LHCN-M2 (cell line): ENCODE measurements around the gene RPS15. TPM values are rescaled to one million over a fixed set of nuclear protein-coding genes. Genes with fewer than 3 reads are reported as not detected.

Experiments
- DNase-seq: peaks from one replicate; pipeline ENCODE4 v3.0.0-alpha.2; 2012; ENCODE audit warnings: low read depth
- total RNA-seq: library from RNA; depleted of rRNA; stranded (reverse); fragments of >200 nt; gene quantifications from 2 replicates; pipeline ENCODE4 v1.2.3, GENCODE V29; 2014

RPS15 gene
- total RNA-seq, 1 experiment from 2014 or later: 2,358 TPM

GRCh38 chr19:1433119-1434039 is 4.8 kb upstream of the RPS15 start:
- no peak for DNase-seq

DNA sequence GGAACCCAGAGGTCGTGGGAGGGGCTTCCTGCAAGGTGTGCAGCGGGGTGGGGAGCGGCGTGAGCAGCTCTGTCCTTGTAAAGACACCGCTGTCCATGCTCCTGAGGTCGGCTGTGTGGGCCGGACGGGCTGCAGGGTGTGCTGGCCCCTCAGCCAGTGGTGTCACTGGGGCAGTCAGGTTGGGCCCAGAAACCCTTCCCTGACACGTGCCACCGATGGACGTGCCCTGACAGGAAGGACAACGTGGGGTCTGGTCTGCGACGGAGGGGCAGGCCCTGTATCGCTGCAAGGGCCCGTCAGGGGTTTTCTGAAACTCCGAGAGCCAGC is 4.2 kb upstream of the RPS15 start:
- no peak for DNase-seq

DNA sequence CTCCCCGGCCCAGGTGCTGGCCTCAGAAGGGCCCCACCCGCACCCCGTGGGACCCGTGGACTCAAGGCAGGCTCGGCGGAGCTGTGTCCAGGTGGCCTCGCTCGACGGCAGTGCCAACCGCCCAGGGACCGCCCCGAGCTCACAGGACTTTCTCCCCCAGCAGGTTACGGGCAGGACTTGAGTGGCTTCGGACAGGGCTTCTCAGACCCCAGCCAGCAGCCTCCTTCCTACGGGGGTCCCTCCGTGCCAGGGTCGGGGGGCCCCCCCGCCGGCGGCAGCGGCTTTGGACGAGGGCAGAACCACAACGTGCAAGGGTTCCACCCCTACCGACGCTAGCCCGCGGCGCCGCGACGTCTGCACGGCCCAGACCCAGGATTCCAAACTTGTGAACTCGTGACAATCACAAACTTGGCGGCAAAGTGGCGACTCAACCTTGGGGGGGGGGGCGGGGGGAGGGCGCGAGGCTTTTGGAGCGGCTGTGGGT is 3.6 kb upstream of the RPS15 start:
- DNase-seq: no peak

GRCh38 chr19:1435378-1435989 is 2.7 kb upstream of the RPS15 start:
- DNase-seq: no peak

DNA sequence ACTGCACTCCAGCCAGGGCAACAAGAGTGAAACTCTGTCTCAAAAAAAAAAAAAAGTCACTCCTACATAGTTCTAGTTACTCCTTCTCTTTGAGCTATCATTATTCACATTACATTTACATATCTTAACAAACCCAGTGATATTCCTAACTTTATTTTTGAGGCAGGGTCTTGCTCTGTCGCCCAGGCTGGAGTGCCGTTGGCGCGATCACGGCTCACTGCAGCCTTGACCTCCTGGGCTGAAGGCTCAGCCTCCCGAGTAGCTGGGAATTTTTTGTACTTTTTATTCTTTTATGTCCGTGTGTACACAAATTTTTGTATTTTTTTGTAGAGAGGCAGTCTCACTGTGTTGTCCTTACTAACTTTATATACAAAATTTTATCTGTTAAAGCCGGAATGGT is 587 bp upstream of the RPS15 start:
- no peak for DNase-seq

DNA sequence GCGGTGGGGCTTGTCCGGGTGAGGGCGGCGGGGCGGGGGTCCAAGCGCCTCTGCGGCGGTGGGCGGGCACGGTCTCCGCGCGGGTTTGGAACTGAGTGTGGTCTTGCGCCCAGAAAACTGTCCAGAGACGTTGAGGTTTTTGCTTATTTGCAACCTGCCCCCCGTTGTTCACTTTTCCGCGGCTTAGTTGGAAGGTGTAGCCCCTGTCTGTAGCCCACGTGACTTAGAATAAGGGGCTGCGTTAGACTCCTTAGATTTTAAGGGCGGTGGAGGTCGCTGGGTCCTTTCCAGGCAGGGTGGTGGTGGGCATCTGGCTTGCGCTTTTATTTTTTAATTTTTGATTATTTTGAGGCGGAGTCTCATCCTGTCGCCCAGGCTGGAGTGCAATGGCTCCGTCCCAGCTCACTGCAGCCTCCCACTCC is 748 bp downstream of the RPS15 start:
- no peak for DNase-seq

DNA sequence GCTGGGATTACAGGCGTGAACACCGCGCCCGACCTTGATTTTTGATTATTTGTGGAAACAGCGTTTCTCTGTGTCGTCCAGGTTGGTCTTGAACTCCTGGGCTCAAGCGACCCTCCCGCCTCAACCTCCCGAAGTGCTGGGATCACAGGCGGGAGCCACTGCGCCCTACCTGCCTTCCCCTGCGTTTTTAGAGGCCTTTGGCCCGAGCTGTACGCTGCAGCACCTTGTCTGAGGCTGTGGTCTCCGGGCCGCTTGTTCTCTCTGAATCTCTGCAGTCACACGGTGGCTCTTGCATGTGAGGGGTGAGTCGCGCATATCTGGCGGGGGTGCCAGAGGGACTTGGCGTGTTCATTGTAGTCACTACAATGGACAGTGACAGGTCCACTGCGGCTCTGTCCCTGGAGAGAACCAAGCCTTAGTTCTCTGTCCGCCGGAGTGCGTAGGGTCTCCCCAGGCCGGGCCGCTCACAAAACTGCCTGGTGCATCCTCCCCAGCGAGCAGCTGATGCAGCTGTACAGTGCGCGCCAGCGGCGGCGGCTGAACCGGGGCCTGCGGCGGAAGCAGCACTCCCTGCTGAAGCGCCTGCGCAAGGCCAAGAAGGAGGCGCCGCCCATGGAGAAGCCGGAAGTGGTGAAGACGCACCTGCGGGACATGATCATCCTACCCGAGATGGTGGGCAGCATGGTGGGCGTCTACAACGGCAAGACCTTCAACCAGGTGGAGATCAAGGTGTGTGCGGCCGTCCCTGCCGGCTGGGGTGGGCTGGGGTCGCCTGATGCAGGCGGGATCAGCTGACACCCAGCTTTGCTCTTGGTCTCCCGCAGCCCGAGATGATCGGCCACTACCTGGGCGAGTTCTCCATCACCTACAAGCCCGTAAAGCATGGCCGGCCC is 1.6 kb downstream of the RPS15 start:
- peak; percentile 50 for DNase-seq

DNA sequence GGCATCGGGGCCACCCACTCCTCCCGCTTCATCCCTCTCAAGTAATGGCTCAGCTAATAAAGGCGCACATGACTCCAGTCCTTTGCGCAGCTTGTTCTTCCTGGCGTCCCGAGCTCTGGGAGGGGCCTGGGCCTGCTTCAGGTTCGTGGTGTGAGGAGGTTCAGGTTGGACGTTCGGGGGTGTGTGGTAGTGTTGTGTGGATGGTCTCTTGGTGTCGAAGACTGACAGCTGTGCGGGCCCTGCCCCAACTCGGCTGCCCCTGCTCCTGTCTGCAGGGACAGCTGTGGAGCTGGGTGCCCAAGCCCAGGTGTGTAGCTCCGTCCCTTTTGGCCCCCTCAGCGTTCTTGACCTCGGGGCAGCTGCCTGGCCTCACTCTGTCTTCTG is 2.2 kb downstream of the RPS15 start:
- no peak for DNase-seq

DNA sequence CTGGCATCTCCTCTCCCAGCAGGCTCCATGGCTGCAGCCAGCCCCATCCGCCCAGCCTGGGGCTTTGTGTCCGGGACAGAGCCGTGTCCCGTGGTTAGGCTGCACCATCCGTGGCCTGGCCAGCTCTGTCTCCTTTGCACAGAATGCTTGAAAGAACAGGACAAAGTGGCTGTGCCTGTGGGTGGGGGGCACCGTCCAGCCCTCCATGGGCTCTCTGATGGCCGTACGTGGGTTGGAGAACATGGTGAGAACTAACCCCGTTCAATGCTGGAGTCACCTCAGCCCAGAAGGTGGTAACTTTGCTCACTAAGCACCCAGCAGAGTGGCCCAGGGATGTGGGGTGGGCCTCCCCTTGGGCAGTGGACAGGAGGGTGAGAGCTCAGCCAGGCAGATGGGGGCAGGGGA is 2.8 kb downstream of the RPS15 start:
- no peak for DNase-seq

DNA sequence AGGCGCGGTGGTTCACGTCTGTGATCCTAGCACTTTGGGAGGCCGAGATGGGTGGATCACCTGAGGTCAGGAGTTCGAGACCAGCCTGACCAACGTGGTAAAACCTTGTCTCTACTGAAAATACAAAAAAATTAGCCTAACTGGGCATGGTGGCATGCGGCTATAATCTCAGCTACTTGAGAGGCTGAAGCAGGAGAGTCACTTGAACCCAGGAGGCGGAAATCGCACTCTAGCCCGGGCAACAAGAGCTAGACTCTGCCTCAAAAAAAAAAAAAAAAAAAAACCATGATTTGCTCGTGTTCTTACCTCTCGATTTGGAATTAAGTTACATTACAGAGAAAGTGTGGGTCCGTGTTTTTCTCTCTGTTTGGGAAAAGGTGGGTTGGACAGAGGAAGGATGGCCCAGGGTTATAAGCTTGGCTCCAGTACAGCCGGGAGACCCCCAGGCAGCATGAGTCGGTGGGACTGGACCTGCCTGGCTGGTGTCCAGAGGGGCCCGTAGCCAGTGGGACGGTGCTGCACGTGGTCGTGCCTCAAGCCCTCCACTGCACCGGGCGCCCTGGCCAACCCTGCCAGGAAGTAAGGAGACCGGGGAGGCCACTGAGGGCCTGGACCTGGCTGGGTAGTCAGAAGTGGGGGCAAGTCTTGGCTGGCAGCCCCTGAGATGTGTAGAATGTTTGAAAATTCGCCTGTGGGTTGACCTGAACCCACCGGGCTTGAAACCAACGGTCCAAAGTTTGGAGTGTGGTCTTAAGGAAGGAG is 3.7 kb downstream of the RPS15 start:
- DNase-seq: no peak

- peak; percentile 47 for DNase-seq
Observed at GRCh38 chr19:1445185-1445931, 7.2 kb downstream of the RPS15 start.

- DNase-seq: no peak
Observed at GRCh38 chr19:1445932-1446712, 7.9 kb downstream of the RPS15 start.

DNA sequence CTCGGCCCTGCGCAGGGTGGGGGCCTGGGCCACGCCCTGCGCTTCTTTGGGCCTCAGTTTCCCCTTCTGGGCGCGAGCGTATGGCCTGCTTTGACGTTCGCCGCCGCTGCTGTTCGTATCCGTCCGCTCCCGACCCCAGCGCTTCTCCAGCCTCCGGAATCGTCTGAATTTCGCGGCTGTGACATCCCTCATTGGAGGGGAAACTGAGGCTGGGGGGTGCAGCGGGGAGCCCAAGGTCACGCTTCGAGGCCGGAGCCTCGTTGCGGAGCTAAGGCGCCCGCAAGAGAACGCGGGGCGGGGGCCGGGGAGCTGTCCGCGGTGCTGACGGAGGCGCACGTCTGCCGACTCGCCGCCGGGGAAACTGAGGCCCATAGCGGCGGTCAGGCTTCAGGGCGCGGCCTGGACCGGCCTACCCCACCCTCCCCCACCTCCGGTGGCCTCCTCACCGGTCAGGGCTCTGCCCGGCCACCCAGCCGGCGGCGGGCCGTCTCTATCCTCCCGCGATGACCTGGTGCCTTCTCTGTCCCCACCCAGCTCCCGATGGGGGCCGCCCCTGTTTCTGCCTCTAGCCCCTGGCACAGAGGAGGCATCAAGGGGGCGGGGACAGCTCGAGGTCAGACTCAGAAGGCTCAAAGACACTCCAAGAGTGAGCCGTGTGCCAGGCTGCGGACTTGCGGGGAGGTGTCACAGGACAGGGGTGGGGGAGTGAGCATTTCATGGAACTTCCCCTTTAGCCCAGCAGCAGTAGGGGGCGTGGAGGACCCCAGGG is 8.7 kb downstream of the RPS15 start:
- DNase-seq: no peak

GRCh38 chr19:1447504-1447903 is 9.3 kb downstream of the RPS15 start:
- no peak for DNase-seq

DNA sequence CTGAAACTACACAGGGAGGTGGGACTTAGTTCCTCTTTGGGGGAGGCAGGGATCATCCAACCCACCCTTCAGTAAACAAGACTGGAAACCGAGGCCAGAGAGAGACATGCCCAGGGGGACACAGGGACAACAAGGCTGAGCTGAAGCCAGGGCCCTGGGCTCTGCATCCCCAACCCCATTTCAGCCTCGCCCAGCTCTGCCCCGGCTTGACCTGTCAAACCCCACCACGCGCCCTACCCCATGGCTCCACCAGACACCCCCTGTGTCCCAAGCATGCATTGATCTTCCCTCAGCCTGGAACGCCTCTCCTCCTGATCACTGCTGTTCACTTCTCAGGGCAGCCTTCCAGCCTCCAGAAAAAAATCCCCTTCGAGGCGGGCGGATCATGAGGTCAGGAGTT is 9.7 kb downstream of the RPS15 start:
- DNase-seq: no peak

DNA sequence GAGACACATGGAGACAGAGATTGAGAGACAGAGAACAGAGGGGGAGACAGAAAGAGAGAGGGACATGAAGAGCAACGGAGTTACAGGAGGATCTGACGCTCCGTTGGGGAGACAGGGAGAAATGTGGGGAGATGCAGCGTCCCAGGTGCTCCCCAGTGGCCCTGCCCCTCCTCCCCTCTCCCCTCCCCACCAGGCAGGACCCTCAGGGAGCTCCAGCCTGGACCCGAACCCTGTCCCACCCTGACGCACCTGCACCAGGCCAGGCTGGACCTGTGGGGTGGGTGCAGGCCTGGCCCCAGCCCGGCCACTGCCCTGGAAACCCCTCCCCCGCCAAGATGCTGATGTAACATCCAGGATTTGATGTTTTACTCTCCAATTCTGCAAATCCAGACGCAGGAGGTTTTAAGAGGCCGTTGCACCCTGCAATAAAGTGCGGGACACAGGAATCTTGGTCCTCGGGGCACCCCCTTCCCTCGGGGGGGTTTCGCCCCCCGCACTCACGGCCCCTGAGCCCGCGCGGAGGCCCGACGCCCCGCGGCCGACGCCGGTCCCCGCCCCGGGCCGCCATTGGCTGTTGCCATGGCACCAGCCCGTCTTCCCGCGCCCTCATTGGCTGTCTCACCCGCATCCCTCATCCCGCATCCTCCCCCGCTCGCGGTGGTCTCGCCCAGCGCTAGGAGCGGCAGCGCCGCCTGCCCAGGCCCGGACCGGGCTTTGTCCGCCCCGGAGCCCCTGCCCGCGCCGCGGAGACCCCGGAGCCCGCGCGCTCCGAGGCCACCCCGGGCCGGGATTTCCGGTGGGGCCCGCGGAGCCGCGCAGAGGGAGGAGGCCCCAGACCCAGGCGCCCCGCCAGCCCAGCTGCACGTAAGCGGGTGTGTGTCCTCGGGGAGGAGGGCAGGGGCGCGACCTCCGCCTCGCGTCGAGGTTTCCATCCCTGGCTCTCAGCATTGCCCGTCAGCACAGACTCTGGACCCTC is 11.6 kb downstream of the RPS15 start, which contains the start of gene APC2:
TSS of gene APC2 (plus strand) at position 655 of the 976 bp plus-strand sequence. CDS start 2,881 bp downstream, outside the sequence.
- no peak for DNase-seq
